Aorta (tissue), 5 donors: ENCODE results near the gene HSD17B10. TPM values are rescaled to one million over a fixed set of nuclear protein-coding genes. Genes with fewer than 3 reads are reported as not detected.

Experiments
- ATAC-seq: fragments of 200-7000 bp; cut with Tn5 transposase; one replicate; pipeline ENCODE4 v1.9.1; 2022; ENCODE audit warnings: moderate library complexity; ENCODE audit not compliant: low FRiP score
- DNase-seq, 2 donors: peaks; one replicate each; pipeline ENCODE4 v3.0.0-alpha.2; 2020
- H3K27ac ChIP-seq, 2 donors: one replicate each; pipeline ENCODE4 v1.5.1; 2013; ENCODE audit warnings: low read length in 2 of 2, mild to moderate bottlenecking in 2 of 2, moderate library complexity in 2 of 2, control low read depth in 1 of 2, inconsistent platforms in 1 of 2, low read depth in 1 of 2
- H3K27me3 ChIP-seq, 2 donors: one replicate each; pipeline ENCODE4 v1.6.1; 2013; ENCODE audit warnings: control low read depth in 1 of 2, low read length in 1 of 2, mild to moderate bottlenecking in 1 of 2, moderate library complexity in 1 of 2; ENCODE audit not compliant: insufficient read depth in 2 of 2, control insufficient read depth in 1 of 2
- H3K36me3 ChIP-seq, 2 donors: one replicate each; pipeline ENCODE4 v1.6.1; 2013; ENCODE audit warnings: control low read depth in 1 of 2, low read length in 1 of 2, mild to moderate bottlenecking in 1 of 2; ENCODE audit not compliant: insufficient read depth in 2 of 2, control insufficient read depth in 1 of 2
- H3K4me1 ChIP-seq, 2 donors: one replicate each; pipeline ENCODE4 v1.6.1; 2013; ENCODE audit warnings: low read length in 2 of 2, control low read depth in 1 of 2, mild to moderate bottlenecking in 1 of 2, moderate library complexity in 1 of 2; ENCODE audit not compliant: insufficient read depth in 2 of 2, control insufficient read depth in 1 of 2
- H3K4me3 ChIP-seq, 2 donors: one replicate each; pipeline ENCODE4 v1.5.1; 2013; ENCODE audit warnings: low read length in 2 of 2, control low read depth in 1 of 2, mild to moderate bottlenecking in 1 of 2
- H3K9me3 ChIP-seq: one replicate; pipeline ENCODE4 v1.6.1; 2013; ENCODE audit warnings: mild to moderate bottlenecking, low read length; ENCODE audit not compliant: control insufficient read depth
- WGBS, 2 donors: extraction: QIAGEN DNeasy Blood & Tissue Kit; methylation state at CpG; one replicate each; pipeline ENCODE4 v1.1.7; 2013; 5-methylcytosine and 5-hydroxymethylcytosine counted together
- intact Hi-C, 2 donors: fragments of 100-400 bp; cut with DNase I; formaldehyde crosslinking; loops; one replicate each; pipeline versions ENCODE4 v1.14.2 to v1.15.0; 2022
- microRNA-seq, 2 donors: library from miRNA; unstranded; fragments of <30 nt; microRNA quantifications; one replicate each; pipeline ENCODE4 v1.2.0, GENCODE V29; 2020
- polyA plus RNA-seq, 2 donors: library from polyadenylated mRNA; stranded (reverse); fragments of 200-250 nt; gene quantifications; one replicate each; pipeline ENCODE4 v1.2.3, GENCODE V29; 2013
- total RNA-seq, 2 donors: library from RNA; stranded (reverse); fragmentation: NEBNext Ultra II Directional; extraction: Animal tissue kit (Norgen Biotek cat#: 25700); gene quantifications; one replicate each; pipeline ENCODE4 v1.2.1, GENCODE V29; 2021
- donor health status: healthy with polysubstance abuse.
- donor health status: Bipolar disorder and iron deficiency.
- donor health status: DM: no; HTN: no; CAD: no.
- donor health status: DM: no; HTN: no; CAD: no.
- donor health status: DM: yes; HTN: yes; CAD: no.

HSD17B10 gene
- total and polyA plus RNA-seq, 4 donors, result 51.0 to 86.0 (median 70.0) TPM

DNA sequence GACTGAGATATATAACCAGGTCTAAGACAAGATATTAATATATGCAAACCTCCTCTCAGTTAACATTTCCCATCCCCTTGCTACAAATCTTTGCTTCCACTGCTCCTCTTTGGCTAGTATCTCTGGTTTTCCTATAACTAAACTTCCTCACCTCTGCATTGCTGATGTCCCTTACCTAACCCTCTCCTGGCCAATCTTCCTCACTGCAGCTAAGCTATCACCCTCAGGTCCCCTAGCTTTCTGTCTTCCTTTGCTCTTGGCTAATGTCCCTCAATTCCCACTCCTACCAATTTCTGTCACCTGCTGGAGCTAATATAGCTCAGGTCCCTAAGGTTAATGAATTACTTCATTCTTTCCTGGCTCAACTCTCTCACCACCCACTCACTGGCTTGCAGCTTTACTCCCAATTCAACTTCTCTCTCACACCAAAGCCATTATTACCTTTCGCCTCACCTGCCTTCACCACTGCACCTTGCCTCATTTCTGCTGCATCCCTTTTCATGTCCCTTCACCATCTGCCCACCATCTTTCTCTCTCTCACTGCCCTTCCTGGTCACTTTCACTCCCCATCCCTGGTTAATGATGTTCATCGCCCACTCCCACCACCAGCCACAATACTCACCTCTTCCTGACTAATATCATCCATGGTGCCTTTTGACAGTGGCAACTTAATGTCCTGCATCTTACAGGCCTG lies 38.4 kb downstream of the HSD17B10 start:
- 95 to 98% methylated on average over 2 of the region's 2 CpGs for WGBS, 2 donors
- DNase-seq (no peak), ATAC-seq (no peak)
- no peak overlapping the region for H3K4me3 ChIP-seq
- peaks cover 0 to 5% of the 10 kb centered on the region in 2 donors for H3K36me3 ChIP-seq
- H3K4me1 ChIP-seq, result no peaks in the 10 kb centered on the region
- intact Hi-C loops, result no loop called here
- H3K9me3 ChIP-seq, result no peaks in the 10 kb centered on the region
- H3K27ac ChIP-seq, result no peak overlapping the region
- no peaks in the 10 kb centered on the region for H3K27me3 ChIP-seq

GRCh38 chrX:53383376-53384076 lies 50.6 kb downstream of the HSD17B10 start:
- intact Hi-C loops, result no loop called here
- peaks cover 0 to 8% of the 10 kb centered on the region in 2 donors for H3K36me3 ChIP-seq
- DNase-seq, result no peak

More at GRCh38 chrX:53383376-53384076, 50.6 kb downstream of the HSD17B10 start:
- ATAC-seq, result no peak
- 66 to 88% methylated on average over 4 of the region's 4 CpGs for WGBS, 2 donors
- no peak overlapping the region for H3K27ac ChIP-seq
- no peak overlapping the region for H3K4me3 ChIP-seq
- no peaks in the 10 kb centered on the region for H3K9me3 ChIP-seq
- H3K27me3 ChIP-seq, result no peaks in the 10 kb centered on the region
- no peaks in the 10 kb centered on the region for H3K4me1 ChIP-seq

Small RNAs within 50 kb of the gene (microRNA-seq; reads per million reads assigned to microRNA genes)
- 0 to 1.8 reads per million in 2 donors for gene MIR6857

Other genes with a start within 250 kb of the HSD17B10 start
- gene KDM5C, start 209.2 kb downstream of the HSD17B10 start, total RNA-seq, result 100 to 1,000 TPM in 1 of 2 donors, 10 to 100 TPM in 1; 78.7 to 118 TPM
- gene KDM5C, start 209.2 kb downstream of the HSD17B10 start, polyA plus RNA-seq, result 10 to 100 TPM; 14.0 to 37.1 TPM
- 10 to 100 TPM; 17.1 to 27.4 TPM for gene IQSEC2, start 152.8 kb downstream of the HSD17B10 start, total RNA-seq
- gene IQSEC2, start 152.8 kb downstream of the HSD17B10 start, polyA plus RNA-seq, result 10 to 100 TPM; 15.2 to 15.4 TPM
- 10 to 100 TPM; 53.9 to 57.3 TPM for gene SMC1A, start 11.7 kb downstream of the HSD17B10 start, total RNA-seq
- 1 to 10 TPM; 5.6 to 9.0 TPM for gene SMC1A, start 11.7 kb downstream of the HSD17B10 start, polyA plus RNA-seq
- gene RIBC1, start 11.5 kb downstream of the HSD17B10 start, total RNA-seq, result under 1 TPM; 0.48 to 0.58 TPM
- 1 to 10 TPM in 1 of 2 donors, under 1 TPM in 1; 0.69 to 1.0 TPM for gene RIBC1, start 11.5 kb downstream of the HSD17B10 start, polyA plus RNA-seq